ENCODE measurements around the gene MUS81. TPM values are rescaled to one million over a fixed set of nuclear protein-coding genes. Genes with fewer than 3 reads are reported as not detected.

Gene MUS81
- total and polyA plus RNA-seq, 9 of the 15 experiments (the other 6 are each of a cell fraction or from before 2014, with no cell fraction given) = 13.4 to 118 (median 53.7) TPM

- no peak overlapping the region for H2AFZ ChIP-seq (ENCODE audit: low read depth, low read length)
- CTCF ChIA-PET (ENCODE audit: low intra/inter-chr PET ratio) = no interaction called here
- peak; percentile 4; the same call in 2 of the 3 replicates for ATAC-seq
- FAIRE-seq = peak; percentile 51
- H3K79me2 ChIP-seq (ENCODE audit: control insufficient read depth, insufficient read depth, low read length) = peaks cover 31% of the 10 kb centered on the region
- no peaks in the 10 kb centered on the region for H3K9me1 ChIP-seq (ENCODE audit: control insufficient read depth, insufficient read depth, low read length)
- peaks cover 14% of the 10 kb centered on the region; the same call in 1 of the 3 replicates for H3K36me3 ChIP-seq (ENCODE audit: control insufficient read depth, insufficient read depth, low read length)
- DNase-seq (ENCODE audit: extremely low read depth in 1 of 4, low spot score in 3 of 4) = peak in 2 of 4 experiments; percentile 53 to 55
- H3K4me3 ChIP-seq = no peak overlapping the region
- peak overlapping the region; percentile 1; the same call in 1 of the 2 replicates for H3K4me2 ChIP-seq (ENCODE audit: insufficient read depth, low read length)
- no TSS peak for BruUV-seq (replicated peaks)
- no peaks in the 10 kb centered on the region for H3K9me3 ChIP-seq (replicated peaks; ENCODE audit: control insufficient read depth, insufficient read depth, low read depth, low read length)
- 26% methylated on average over 13 of the region's 13 CpGs for WGBS (ENCODE audit: insufficient coverage, low coverage, missing lambda C conversion rate)
- intact Hi-C loops (cut with micrococcal nuclease) = no loop called here
- POLR2A ChIA-PET = interaction anchor here (0.5 to 2.3 kb wide), 11 partner anchors 9 to 227 kb away, joined by 3 to 14 read pairs (median 3); partner anchors contain the start of genes CCDC85B and FOSL1
- in situ Hi-C loops (cut with MboI) = no loop called here
- H3K27me3 ChIP-seq (ENCODE audit: control insufficient read depth in 2 of 2, insufficient read depth in 2 of 2, low read length in 2 of 2) = no peaks in the 10 kb centered on the region
- H4K20me1 ChIP-seq (replicated peaks; ENCODE audit: control insufficient read depth, insufficient read depth, low read length) = no peaks in the 10 kb centered on the region
- peaks cover 43 to 72% of the 10 kb centered on the region in 2 experiments for H3K4me1 ChIP-seq (replicated peaks in 1 of 2; ENCODE audit: control insufficient read depth in 2 of 2, insufficient read depth in 2 of 2, low read length in 2 of 2)
- H3K27ac ChIP-seq (ENCODE audit: extremely low read depth, low read depth, low read length) = no peak overlapping the region
- H3K9ac ChIP-seq (ENCODE audit: insufficient read depth in 1 of 2, low read depth in 2 of 2, low read length in 2 of 2) = peak overlapping the region in 1 of 2 experiments; percentile 84; a peak in 3 of 4 replicates
- TF ChIP-seq POLR2G (IDR thresholded peaks at IDR 0.05; ENCODE audit: low read depth, low read length) (peak; percentile 60), MYNN (IDR thresholded peaks at IDR 0.05) (peak; percentile 48; the same call in 1 of the 2 replicates), MYNN (CRISPR knock-in tag; IDR thresholded peaks at IDR 0.05) (no peak), DPF2 (IDR thresholded peaks at IDR 0.05) (peak; percentile 38; the same call in 1 of the 2 replicates), ZNF316 (IDR thresholded peaks at IDR 0.05) (peak; percentile 60), KLF6 (CRISPR knock-in tag; IDR thresholded peaks at IDR 0.05; ENCODE audit: borderline replicate concordance) (no peak), JUN (IDR thresholded peaks at IDR 0.05; ENCODE audit: borderline replicate concordance, low read depth, low read length) (peak; percentile 81), JUN (CRISPR knock-in tag; IDR thresholded peaks at IDR 0.05; ENCODE audit: borderline replicate concordance) (no peak), SMARCA4 (IDR thresholded peaks at IDR 0.05) (peak; percentile 51; the same call in 1 of the 2 replicates), SMARCE1 (IDR thresholded peaks at IDR 0.05) (peak; percentile 36; the same call in 1 of the 2 replicates), MTA3 (IDR thresholded peaks at IDR 0.05; ENCODE audit: borderline replicate concordance) (no peak), CCNT2 (IDR thresholded peaks at IDR 0.05; ENCODE audit: borderline replicate concordance, extremely low read depth, insufficient read length, low read depth, low read length) (peak; percentile 24), C11orf30 (IDR thresholded peaks at IDR 0.05; ENCODE audit: low read depth) (peak; percentile 73), PCBP1 (IDR thresholded peaks at IDR 0.05; ENCODE audit: low read depth, low read length, poor library complexity, severe bottlenecking) (no peak), BHLHE40 (IDR thresholded peaks at IDR 0.05; ENCODE audit: low read length) (peak; percentile 90), HMGN3 (IDR thresholded peaks at IDR 0.05; ENCODE audit: borderline replicate concordance, extremely low read depth, insufficient read length, low read depth, low read length) (peak; percentile 50), MAFK (IDR thresholded peaks at IDR 0.05; ENCODE audit: low read length) (peak; percentile 45; the same call in 1 of the 2 replicates), ATF3 (IDR thresholded peaks at IDR 0.05) (peak; percentile 81), ATF3 (CRISPR knock-in tag; conservative IDR thresholded peaks at IDR 0.05) (no peak), HLTF (IDR thresholded peaks at IDR 0.05) (no peak), JUND (IDR thresholded peaks at IDR 0.05; ENCODE audit: borderline replicate concordance, low read depth, low read length) (peak; percentile 71), JUND (tag; IDR thresholded peaks at IDR 0.05; ENCODE audit: borderline replicate concordance, low read depth, low read length) (no peak), PHTF2 (CRISPR knock-in tag; IDR thresholded peaks at IDR 0.05) (no peak), SIN3A (IDR thresholded peaks at IDR 0.05; ENCODE audit: borderline replicate concordance in 2 of 2, control insufficient read depth in 1 of 2, low read depth in 2 of 2, low read length in 2 of 2) (no peak), NFE2 (IDR thresholded peaks at IDR 0.05; ENCODE audit: low read depth) (peak; percentile 77), RHOXF2B (CRISPR knock-in tag; conservative IDR thresholded peaks at IDR 0.05) (no peak), FOS (IDR thresholded peaks at IDR 0.05; ENCODE audit: extremely low read depth, insufficient read length) (peak; percentile 14)
Measured at GRCh38 chr11:65915821-65916251, 55.6 kb downstream of the MUS81 start.
